ENCODE measurements around the gene CAPN8.

The CAPN8 gene

GRCh38 chr1:223653431-223653830 is 12.1 kb downstream of the CAPN8 start:
- no peak overlapping the region for H3K27ac ChIP-seq
- TF ChIP-seq CTCF (conservative IDR thresholded peaks at IDR 0.05) (no peak), ZFX (IDR thresholded peaks at IDR 0.05) (no peak)

GRCh38 chr1:223653015-223653414 is 12.5 kb downstream of the CAPN8 start:
- no peak for TF ChIP-seq CTCF (conservative IDR thresholded peaks at IDR 0.05)
- TF ChIP-seq ZFX (IDR thresholded peaks at IDR 0.05), result no peak
- no peak overlapping the region for H3K27ac ChIP-seq

GRCh38 chr1:223652436-223652941 is 13.0 kb downstream of the CAPN8 start:
- no peak for TF ChIP-seq ZFX (IDR thresholded peaks at IDR 0.05)
- TF ChIP-seq CTCF (conservative IDR thresholded peaks at IDR 0.05), result no peak

GRCh38 chr1:223651291-223651991 is 14.1 kb downstream of the CAPN8 start:
- no peak overlapping the region for H3K27ac ChIP-seq
- no peak for TF ChIP-seq CTCF (conservative IDR thresholded peaks at IDR 0.05)
- no peak for TF ChIP-seq ZFX (IDR thresholded peaks at IDR 0.05)

More at GRCh38 chr1:223652436-223652941, 13.0 kb downstream of the CAPN8 start:
- no peak overlapping the region for H3K27ac ChIP-seq

- no peak for TF ChIP-seq CTCF (conservative IDR thresholded peaks at IDR 0.05)
- no peak overlapping the region for H3K27ac ChIP-seq
Measured at GRCh38 chr1:223650465-223650864, 15.0 kb downstream of the CAPN8 start.

GRCh38 chr1:223649222-223649621 is 16.3 kb downstream of the CAPN8 start:
- TF ChIP-seq ZFX (IDR thresholded peaks at IDR 0.05) (no peak), CTCF (conservative IDR thresholded peaks at IDR 0.05) (no peak)
- H3K27ac ChIP-seq, result no peak overlapping the region

GRCh38 chr1:223647249-223647648 is 18.3 kb downstream of the CAPN8 start:
- H3K27ac ChIP-seq, result no peak overlapping the region
- TF ChIP-seq CTCF (conservative IDR thresholded peaks at IDR 0.05) (no peak), ZFX (IDR thresholded peaks at IDR 0.05) (no peak)

Data from C4-2B (cell line).